Measurements from ENCODE around the gene LMNB1.
"Not testable (repeated sequence)": the region's sequence is repeated elsewhere in the genome, so short reads cannot be mapped to it uniquely, and the experiment has no call there.

LMNB1 gene

GRCh38 chr5:126778675-126779403 is 1.9 kb downstream of the LMNB1 start:
- DNase-seq (ENCODE audit: low read depth) = no peak

- DNase-seq (ENCODE audit: low read depth) = peak; percentile 15
Observed at GRCh38 chr5:126780165-126780827, 3.4 kb downstream of the LMNB1 start.

GRCh38 chr5:126788409-126788808 is 11.5 kb downstream of the LMNB1 start:
- not testable (repeated sequence) for DNase-seq (ENCODE audit: low read depth)

GRCh38 chr5:126793097-126793496 is 16.2 kb downstream of the LMNB1 start:
- no peak for DNase-seq (ENCODE audit: low read depth)

- DNase-seq (ENCODE audit: low read depth) = not testable (repeated sequence)
Observed at GRCh38 chr5:126793648-126794047, 16.7 kb downstream of the LMNB1 start.

GRCh38 chr5:126794157-126794828 is 17.4 kb downstream of the LMNB1 start:
- DNase-seq (ENCODE audit: low read depth) = no peak

GRCh38 chr5:126799780-126800179 is 22.8 kb downstream of the LMNB1 start:
- no peak for DNase-seq (ENCODE audit: low read depth)

- no peak for DNase-seq (ENCODE audit: low read depth)
Observed at GRCh38 chr5:126801174-126801991, 24.4 kb downstream of the LMNB1 start.

GRCh38 chr5:126801992-126802294 is 25.0 kb downstream of the LMNB1 start:
- no peak for DNase-seq (ENCODE audit: low read depth)

- no peak for DNase-seq (ENCODE audit: low read depth)
Observed at GRCh38 chr5:126805063-126805462, 28.1 kb downstream of the LMNB1 start.

- no peak for DNase-seq (ENCODE audit: low read depth)
Observed at GRCh38 chr5:126808521-126808988, 31.6 kb downstream of the LMNB1 start.

- DNase-seq (ENCODE audit: low read depth) = no peak
Observed at GRCh38 chr5:126809916-126810315, 33.0 kb downstream of the LMNB1 start.

- DNase-seq (ENCODE audit: low read depth) = no peak
Observed at GRCh38 chr5:126810596-126811380, 33.9 kb downstream of the LMNB1 start.

- peak; percentile 15 for DNase-seq (ENCODE audit: low read depth)
Observed at GRCh38 chr5:126811515-126812198, 34.7 kb downstream of the LMNB1 start.

GRCh38 chr5:126812199-126812570 is 35.2 kb downstream of the LMNB1 start:
- no peak for DNase-seq (ENCODE audit: low read depth)

GRCh38 chr5:126813799-126814198 is 36.9 kb downstream of the LMNB1 start:
- not testable (repeated sequence) for DNase-seq (ENCODE audit: low read depth)

GRCh38 chr5:126814721-126815404 is 37.9 kb downstream of the LMNB1 start:
- no peak for DNase-seq (ENCODE audit: low read depth)

GRCh38 chr5:126816649-126817048 is 39.7 kb downstream of the LMNB1 start:
- no peak for DNase-seq (ENCODE audit: low read depth)

GRCh38 chr5:126818736-126819135 is 41.8 kb downstream of the LMNB1 start:
- DNase-seq (ENCODE audit: low read depth) = no peak

GRCh38 chr5:126819253-126819652 is 42.3 kb downstream of the LMNB1 start:
- DNase-seq (ENCODE audit: low read depth) = no peak
